Measurements from ENCODE around the gene GARNL3.

- TF ChIP-seq CTCF (IDR thresholded peaks at IDR 0.05) (no peak), POLR2AphosphoS5 (IDR thresholded peaks at IDR 0.05) (no peak), POLR2A (IDR thresholded peaks at IDR 0.05) (no peak), EP300 (IDR thresholded peaks at IDR 0.05) (no peak)
Observed at GRCh38 chr9:127380479-127380878, 115.9 kb downstream of the GARNL3 start.

Data from gastroesophageal sphincter (tissue), 3 donors.